ENCODE measurements around the gene PGGHG.
"Not testable (repeated sequence)": the region's sequence is repeated elsewhere in the genome, so short reads cannot be mapped to it uniquely, and the experiment has no call there.

PGGHG gene

DNA sequence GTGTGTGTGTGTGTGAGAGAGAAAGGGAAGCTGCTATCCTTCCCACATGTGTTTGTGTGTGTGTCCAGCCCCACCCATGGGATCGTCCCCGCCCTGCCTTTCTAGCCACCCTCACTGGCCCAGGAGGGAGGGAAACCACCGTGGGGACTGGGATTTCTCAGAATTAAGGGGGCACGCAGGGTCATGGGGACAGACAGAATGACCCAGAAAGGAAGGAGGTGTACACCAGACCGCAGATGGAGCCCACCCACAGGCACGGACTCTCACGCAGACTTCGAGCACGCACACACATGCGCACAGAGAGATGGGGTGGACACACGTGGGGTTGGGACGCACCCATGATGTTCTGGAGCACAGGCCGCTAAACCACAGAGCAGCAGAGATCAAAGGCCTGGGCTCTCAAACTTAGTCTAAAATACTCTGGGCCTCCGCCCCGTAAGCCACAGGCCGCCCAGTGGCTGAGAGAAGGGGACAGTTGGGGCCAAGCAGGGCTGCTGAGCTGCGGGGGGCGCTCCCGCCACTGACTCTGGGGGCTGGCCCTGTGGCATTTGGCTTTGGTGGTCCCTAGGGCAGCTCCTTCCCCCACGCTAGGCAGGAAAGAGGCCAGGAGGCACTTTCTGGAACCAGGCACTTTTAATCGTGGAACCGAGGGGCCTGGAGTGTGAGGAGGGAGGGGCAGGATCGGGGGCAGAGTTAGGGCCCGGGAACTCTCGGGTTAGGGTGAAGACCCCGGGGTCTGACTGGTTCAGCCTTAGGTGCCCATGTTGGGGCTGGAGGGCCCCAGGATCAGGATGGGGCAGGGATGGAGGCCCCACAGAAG lies 8.9 kb downstream of the PGGHG start:
- DNase-seq (ENCODE audit: low spot score) = no peak

DNA sequence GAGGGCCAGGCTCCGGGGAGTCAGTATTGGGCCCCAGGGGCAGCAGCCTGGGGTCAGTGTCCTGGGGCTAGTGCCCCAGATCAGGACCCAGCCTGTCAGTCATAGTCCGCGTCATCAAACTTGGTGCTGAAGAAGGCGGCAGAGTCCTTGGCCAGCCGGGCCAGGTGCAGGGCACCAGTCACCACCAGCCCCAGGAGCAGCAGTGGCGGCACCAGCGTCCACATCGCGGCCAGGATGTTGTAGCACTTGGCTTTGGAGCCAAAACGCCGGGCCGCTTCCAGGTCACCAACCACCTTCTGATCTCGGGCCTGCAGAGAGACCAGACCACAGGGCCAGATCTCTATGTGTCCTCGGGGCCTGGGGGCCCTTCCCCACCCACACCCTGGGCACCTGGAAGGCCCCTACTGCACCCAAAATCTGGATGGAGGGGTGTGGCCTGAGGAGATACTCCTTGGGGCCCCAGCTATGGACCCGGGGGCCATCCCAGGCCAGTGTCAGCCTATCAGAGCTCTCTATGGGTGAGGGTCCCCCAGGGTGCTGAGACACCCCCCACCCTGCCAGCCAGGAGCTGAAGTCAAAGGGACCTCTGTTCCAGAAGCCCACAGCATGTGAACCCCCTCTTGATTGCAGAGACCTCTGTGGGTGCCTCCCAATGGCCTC lies 9.6 kb downstream of the PGGHG start:
- DNase-seq (ENCODE audit: low spot score) = no peak

DNA sequence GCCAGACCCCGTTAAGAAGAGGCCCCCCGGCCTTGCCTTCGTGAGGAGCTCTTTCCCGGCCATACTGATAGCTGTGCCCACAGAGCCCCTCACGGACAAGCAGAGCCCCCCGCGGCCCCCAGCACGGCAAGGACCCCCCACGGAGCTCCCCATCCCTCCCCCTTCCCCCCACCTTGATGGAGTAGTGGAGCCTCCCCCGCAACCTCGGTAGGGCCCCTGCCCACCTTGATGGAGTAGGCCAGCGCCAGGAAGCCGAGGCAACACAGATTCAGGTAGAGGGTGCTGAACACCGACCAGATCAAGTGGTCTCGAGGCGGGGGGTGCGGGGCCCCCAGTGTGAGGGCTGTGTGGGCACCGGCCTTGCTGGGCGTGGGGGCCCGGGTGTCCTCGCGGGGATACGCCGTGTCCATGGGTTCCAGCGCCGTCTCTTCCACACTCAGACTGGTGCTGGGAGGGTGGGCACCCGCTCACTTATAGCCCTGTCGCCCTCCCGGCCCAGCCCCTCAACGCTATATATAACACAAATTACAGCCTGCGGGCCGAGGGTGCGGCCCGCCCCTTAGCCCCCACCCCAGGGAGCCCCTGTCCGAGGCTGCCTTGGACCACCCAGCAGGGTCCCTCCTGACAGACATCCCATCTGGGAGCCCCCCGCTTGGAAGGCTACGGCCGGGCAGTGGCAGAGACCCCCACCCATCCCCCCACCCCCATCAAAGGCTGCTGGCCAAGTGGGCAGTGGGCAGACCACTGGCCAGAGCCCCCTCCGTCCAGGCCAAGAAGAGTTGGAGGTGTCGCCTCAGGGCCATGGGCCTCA lies 10.4 kb downstream of the PGGHG start, which contains the start of gene IFITM5:
IFITM5 (minus strand) TSS at position 446 of the 811 bp plus-strand sequence; CDS start at position 410, 36 bp downstream.
- DNase-seq (ENCODE audit: low spot score) = no peak

DNA sequence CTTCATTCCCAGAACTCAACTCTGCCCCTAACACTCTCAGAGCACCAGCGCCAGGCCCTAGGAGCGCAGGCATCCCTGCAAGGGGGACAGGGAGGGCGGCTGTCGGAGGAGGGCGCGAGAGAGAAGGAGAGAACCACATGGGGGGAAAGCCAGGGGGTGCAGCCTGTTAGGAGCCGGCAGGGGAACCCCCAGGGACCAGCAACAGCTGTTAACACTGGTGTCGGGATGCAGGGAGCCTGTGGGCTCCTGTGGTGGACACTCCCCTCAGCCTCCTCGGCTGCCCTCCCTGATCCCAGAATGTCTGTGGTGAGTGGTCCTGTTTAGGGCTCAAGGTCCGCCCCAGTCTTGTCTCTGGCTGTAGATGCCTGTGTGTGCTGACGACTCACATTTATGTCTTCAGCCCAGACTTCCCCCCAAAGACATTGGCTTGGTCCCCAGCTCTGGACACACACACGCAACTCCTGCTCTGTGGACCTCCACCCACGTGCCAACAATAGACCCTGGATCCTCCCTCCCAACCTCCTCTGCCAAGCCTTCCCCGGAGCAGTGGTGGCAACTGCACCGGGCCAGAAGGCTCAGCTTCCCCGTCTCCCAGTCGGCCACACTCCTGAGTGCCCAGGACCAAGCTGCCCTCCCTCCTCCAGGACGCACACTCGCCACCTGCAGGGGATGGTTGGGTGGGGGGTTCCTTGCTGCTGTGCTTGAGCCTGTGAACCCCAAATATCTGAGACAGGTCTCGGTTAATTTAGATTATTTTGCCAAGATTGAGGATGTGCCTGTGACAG lies 11.2 kb downstream of the PGGHG start:
- DNase-seq (ENCODE audit: low spot score) = no peak

DNA sequence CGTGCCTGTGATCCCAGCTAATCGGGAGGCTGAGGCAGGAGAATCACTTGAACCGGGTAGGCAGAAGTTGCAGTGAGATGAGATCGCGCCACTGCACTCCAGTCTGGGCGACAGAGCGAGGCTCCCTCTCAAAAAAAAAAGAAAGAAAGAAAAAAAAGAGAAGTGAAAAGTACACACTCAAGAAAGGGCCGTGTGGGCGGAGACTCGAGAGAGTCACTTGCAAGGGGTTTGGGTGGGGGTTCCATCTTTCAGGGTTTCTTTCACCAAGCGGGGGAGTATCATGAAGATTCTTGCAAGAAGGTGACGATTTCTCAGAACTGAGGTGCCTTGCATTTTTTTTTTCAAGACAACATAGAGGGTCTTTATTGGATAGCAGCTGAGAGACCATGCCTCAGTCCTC lies 14.4 kb downstream of the PGGHG start:
- no peak for DNase-seq (ENCODE audit: low spot score)

DNA sequence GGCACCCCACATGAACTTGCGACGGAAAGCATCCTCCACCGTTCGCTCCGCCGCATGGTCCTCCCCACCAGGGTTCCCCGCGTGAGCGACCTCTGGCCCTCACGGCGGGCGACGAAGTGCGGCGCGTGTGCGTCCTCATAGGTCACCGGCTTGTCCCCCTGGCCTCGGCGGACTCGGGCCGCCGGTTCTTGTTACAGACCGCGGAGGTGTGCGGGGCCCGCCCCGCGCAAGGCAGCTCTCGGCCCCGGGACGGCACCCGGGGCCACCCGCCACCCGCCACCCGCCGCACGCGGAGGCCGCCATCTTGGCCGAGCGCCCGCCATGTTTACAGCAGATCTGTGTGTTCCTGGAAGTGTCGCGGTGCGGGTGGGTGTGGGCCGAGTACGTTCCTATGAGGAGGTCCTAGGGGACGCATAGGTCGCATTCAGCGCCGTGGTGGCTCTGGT lies 15.2 kb downstream of the PGGHG start:
- no peak for DNase-seq (ENCODE audit: low spot score)

DNA sequence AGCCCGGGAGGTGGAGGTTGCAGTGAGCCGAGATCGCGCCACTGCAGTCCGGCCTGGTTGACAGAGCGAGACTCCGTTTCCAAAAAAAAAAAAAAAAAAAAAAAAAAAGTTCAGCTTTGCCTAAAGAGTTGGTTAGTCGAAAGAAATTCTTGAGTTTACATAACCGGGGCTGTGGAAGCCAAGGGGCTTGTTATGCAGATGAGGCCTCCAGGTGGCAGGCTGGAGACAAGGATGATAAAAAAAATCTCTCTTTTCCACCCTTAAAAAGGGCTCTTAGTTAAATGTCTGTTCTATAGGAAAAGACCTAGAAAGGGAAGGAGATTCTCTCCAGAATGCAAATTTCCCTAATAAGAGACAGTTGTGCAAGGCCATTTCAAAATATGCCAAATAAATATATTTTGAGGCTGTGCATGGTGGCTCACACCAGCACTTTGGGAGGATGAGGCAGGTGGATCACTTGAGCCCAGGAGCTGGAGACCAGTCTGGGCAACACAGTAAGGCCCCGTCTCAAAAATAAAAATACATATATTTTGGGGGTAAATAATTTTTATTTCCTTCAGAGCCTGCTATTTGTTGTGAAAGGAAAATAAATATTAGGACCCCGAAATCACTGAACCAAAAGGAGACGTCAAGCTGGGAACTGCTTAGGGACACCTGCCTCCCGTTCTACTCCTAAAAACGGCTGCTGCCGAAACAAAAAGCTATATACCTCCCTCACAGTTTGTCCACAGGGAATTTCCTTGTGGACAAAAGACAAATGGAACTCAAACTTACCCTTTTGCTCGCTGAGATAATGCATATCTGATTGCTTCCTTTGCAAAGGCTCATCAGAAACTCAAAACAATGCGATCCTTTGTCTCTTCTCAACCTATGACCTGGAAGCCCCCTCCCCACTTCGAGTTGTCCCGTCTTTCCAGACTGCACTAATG lies 16.3 kb downstream of the PGGHG start:
- DNase-seq (ENCODE audit: low spot score) = peak; percentile 74

DNA sequence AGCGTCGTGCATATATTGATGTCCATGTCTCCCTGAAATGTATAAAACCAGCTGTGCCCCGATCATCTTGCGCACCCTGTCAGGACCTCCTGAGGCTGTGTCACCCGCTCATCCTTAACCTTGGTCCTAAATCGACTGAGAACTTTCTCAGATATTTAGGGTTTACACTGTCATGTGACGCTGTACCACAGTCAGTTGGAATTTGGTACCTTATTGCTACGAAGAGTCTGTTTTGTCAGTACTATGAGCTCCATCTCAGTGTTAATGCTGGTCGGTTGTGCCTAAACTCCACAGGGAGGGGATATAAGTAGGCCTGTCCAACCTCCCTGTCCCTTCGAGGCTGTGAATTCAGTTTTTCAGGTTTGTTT lies 16.9 kb downstream of the PGGHG start:
- no peak for DNase-seq (ENCODE audit: low spot score)

DNA sequence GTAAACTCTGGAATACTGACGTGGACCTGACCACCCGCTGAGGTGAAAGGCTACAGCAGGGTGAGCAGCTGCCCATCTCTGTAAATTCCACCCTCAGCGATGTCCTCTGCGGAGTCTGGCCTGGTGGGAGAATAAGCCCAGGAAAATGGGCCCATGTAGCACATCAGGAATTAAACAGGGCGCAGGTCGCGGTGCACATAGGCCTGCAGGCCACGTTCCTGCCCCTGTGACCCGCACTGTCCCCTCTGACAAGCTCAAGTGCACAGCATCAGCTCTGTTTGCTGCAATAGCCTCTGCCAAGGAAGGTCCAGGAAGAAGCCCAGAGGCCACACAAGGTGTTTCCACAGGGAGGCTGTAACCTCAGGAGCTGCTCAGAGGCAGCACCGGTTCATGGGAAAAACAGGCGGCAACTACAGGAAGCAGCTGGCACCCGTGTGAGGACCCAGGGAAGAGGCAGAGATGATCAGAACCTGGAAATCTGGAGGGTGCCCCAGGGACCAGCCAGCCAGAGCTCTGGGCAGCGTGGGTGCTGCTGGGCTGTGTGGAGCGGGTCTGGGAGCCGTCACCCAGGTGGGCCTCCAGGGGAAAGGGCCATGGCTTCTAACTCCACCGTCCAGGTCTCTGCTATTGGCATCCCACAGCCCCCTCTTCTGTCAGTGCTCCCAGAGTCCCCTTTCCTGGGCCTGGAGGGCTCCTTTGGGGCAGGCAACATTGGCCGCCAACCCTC lies 17.9 kb downstream of the PGGHG start:
- DNase-seq (ENCODE audit: low spot score) = no peak

DNA sequence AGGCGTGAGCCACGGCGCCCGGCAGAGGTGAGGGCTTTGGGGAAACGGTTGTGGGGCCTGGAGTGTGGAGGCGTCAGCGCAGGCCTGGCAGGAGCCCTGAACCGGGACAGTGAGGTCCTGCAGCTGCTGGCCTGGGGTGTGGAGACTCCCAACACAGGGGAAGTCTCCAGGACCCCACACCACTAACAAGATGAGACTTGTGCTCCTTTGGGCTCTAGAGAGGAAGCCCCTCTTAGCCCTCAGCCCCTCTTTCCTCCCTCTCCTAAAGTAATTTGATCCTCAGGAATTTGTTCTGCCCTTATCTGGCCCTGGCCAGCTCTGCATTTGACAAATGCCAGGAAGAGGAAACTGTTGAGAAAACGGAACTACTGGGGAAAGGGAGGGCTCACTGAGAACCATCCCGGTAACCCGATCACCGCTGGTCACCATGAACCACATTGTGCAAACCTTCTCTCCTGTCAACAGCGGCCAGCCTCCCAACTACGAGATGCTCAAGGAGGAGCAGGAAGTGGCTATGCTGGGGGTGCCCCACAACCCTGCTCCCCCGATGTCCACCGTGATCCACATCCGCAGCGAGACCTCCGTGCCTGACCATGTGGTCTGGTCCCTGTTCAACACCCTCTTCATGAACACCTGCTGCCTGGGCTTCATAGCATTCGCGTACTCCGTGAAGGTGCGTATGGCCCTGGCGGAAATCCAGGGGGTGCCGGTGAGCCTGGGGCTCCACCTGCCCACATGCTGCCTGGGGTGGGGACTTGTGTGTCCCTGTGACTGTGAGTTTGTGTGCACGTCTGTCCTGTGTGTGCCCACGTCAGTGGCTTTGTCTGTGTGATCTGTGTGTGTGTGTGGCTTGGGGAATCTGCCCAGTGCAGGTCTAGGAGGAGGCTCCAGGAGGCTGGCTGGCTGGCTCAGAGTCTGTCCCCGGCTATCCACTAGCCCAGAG lies 19.1 kb downstream of the PGGHG start, which contains the start of gene IFITM2:
IFITM2 (plus strand) TSS at position 51 of the 943 bp plus-strand sequence; CDS start at position 428, 377 bp downstream.
- peak; percentile 37 for DNase-seq (ENCODE audit: low spot score)

DNA sequence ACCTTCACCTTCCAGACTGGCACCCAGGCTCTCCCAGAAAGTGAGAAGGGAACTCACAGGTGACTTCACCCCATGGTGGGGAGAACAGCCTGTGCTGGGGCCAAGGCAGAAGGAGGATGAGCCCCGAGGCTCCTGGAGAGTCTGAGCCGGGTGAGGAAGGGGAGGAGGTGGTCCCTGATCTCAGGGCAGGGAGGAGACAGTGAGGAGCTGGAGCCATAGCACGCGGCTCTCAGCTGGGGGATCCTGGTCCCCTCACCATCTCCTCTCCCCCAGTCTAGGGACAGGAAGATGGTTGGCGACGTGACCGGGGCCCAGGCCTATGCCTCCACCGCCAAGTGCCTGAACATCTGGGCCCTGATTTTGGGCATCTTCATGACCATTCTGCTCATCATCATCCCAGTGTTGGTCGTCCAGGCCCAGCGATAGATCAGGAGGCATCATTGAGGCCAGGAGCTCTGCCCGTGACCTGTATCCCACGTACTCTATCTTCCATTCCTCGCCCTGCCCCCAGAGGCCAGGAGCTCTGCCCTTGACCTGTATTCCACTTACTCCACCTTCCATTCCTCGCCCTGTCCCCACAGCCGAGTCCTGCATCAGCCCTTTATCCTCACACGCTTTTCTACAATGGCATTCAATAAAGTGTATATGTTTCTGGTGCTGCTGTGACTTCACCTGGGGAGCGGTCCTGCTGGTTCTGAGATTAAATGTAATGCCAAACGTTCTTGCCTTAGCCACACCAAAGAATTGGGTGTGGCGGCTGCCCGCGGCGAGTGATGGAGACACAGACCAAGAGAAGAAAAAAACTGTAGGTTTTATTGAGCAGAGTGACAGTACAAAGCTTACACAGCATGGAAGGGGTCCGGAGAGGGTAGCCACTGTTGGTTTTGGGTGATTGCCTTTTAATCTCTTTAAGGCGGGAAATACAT lies 20.1 kb downstream of the PGGHG start:
- DNase-seq (ENCODE audit: low spot score) = peak; percentile 56

DNA sequence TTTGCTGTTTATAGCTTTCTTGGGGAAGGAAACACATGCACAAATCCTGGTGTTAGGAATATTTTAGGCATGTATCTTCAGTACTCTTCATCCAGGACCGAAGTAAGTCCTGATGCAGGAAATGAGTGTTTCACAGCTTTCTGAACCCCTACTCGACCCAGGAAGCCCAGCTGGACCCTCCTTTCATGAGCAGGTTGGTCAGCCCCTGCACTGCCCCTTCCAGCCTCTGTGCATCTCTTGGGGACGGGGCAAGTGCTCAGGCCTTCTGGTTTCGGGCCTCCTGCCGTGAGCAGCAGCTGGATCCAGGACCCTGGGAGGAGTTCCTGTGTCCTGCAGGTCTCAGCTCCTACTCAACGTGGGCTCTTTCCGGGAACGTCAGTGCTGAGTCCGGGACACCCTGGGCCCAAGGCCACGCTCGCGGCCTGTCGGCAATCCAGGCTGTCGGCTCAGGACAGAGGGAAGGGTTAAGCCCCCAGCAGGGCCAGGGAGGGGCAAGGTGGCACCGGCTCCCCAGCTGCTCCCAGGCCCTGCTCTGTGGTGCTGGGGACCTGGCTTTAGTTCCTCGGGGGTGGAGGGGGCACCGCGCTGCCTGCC lies 21.1 kb downstream of the PGGHG start:
- not testable (repeated sequence) for DNase-seq (ENCODE audit: low spot score)

DNA sequence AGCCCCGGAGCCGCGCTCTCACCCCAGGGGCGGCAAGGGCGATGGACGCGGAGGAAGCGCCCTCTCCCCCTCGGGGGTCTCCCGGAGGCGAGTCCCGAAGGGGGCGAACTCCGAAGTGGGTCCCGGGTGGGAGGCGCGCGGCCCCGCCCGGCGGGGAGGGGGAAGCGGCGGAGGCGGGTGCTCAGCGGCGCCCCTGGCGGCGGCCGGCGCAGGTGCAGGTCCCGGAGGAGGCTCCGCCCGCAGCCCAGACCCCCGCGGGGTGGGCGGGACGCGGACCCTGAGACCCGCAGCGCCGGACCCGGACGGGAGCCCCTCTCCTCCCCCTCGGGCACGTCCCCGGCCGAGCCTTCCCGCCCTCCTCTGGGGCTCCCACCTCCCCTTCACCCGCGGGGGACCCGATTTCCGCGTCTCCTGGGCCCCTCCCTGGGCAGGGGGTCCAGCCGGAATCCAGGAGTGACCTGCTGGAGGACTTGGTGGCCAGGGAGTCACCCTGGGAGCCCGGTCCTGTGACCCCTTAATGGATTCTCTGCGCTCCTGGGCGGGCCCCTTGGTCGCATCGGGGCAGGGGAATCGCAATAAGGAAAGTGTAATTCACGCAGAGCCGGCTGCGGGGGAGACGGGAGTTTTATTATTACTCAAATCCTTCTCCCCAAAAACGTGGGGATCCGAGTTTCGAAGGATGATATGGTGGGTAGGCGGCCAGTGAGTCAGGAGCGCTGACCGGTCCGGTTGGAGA lies 22.3 kb downstream of the PGGHG start:
- not testable (repeated sequence) for DNase-seq (ENCODE audit: low spot score)

DNA sequence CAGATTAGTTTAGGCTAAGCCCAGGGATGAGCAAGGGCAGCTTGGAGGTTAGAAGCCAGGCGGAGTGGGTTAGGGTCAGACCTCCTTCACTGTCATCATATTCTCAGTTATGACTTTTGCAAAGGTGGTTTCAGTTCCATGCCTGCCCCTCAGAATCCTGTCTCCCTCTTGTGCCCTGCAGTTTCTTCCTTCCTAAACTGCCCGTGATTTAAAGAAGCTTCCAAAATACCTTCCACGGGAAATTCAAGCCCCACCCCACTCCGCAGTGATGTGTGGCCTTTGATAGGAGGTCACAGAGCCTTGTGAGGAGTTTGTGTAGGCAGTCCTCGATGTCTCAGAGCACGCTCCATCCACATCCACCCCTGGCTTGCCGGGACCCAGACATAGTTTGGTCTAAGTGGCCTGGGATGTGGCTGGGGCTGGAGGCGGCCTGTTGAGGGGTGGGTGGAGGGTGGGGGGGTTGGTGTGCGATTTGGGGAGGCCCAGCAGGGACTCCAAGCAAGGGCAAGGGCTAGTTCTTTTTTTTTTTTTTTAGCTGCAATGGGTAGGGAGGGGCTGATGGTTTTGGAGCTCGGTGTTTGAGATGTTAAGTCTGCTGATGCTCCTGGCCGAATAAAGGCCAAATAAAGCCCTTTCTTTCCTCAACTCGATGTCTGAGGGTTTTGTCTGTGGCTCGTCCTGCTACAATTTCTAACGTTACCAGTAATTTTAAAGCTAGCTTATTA lies 23.3 kb downstream of the PGGHG start:
- DNase-seq (ENCODE audit: low spot score) = no peak

DNA sequence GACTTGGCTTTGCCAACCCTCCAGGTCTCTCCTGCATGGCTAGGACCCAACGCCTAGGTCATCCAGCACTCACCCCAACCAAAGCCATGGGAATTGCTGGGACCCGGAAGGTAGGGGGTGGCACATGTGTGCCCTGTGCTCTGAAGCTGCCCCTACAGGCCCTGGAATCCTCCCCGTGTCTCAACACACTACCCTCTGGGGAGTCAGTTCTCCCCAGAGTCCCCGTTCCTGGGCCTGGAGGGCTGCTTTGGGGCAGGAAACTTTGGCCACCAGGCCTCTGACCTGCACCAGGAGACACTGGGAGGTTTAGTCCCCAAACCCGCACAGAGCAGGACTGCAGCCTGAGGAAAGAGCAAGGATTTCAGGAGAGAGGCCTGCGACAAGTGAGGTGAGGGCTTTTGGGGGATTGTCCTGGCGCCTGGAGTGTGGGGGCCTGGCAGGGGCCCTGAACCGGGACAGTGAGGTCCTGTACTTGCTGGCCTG lies 24.4 kb downstream of the PGGHG start:
- no peak for DNase-seq (ENCODE audit: low spot score)

Data from CD4-positive, alpha-beta T cell treated with Interleukin-15 for 4 hours (primary cell).